GM19395 (cell line): ENCODE data around the gene HK3.
"Not testable (repeated sequence)": the region's sequence is repeated elsewhere in the genome, so short reads cannot be mapped to it uniquely, and the experiment has no call there.

Source experiments
- ATAC-seq: cut with Tn5 transposase; IDR thresholded peaks from one replicate; pipeline ENCODE4 v1.9.1; 2021; ENCODE audit warnings: mild to moderate bottlenecking, moderate library complexity; ENCODE audit not compliant: unreplicated experiment

HK3 gene

GRCh38 chr5:176883700-176884570, 15.2 kb downstream of the HK3 start:
- ATAC-seq = no peak

- ATAC-seq = no peak
Measured at GRCh38 chr5:176882567-176882903, 16.6 kb downstream of the HK3 start.

GRCh38 chr5:176881816-176882566, 17.2 kb downstream of the HK3 start:
- no peak for ATAC-seq

GRCh38 chr5:176881021-176881749, 18.0 kb downstream of the HK3 start:
- no peak for ATAC-seq

- no peak for ATAC-seq
Measured at GRCh38 chr5:176880366-176881020, 18.7 kb downstream of the HK3 start.

- no peak for ATAC-seq
Measured at GRCh38 chr5:176879663-176880361, 19.3 kb downstream of the HK3 start.

GRCh38 chr5:176878906-176879662, 20.1 kb downstream of the HK3 start:
- no peak for ATAC-seq

- no peak for ATAC-seq
Measured at GRCh38 chr5:176878463-176878862, 20.7 kb downstream of the HK3 start.

GRCh38 chr5:176877793-176878331, 21.3 kb downstream of the HK3 start:
- no peak for ATAC-seq

GRCh38 chr5:176876506-176877431, 22.4 kb downstream of the HK3 start:
- ATAC-seq = no peak

GRCh38 chr5:176875783-176876505, 23.2 kb downstream of the HK3 start:
- no peak for ATAC-seq

- ATAC-seq = no peak
Measured at GRCh38 chr5:176875014-176875550, 24.1 kb downstream of the HK3 start.

GRCh38 chr5:176874198-176874780, 24.9 kb downstream of the HK3 start:
- no peak for ATAC-seq

- no peak for ATAC-seq
Measured at GRCh38 chr5:176873541-176874172, 25.5 kb downstream of the HK3 start.

- not testable (repeated sequence) for ATAC-seq
Measured at GRCh38 chr5:176873011-176873410, 26.1 kb downstream of the HK3 start.

GRCh38 chr5:176872586-176872985, 26.6 kb downstream of the HK3 start:
- ATAC-seq = not testable (repeated sequence)

GRCh38 chr5:176870644-176871043, 28.5 kb downstream of the HK3 start:
- ATAC-seq = not testable (repeated sequence)
